Measurements from ENCODE around the gene ATXN7L2. TPM values are rescaled to one million over a fixed set of nuclear protein-coding genes. Genes with fewer than 3 reads are reported as not detected.
A peak's percentile ranks its signal among the peaks of the same experiment; 100 is the strongest.

The ATXN7L2 gene
- total RNA-seq, 1 experiment from 2014 or later: 17.3 TPM

DNA sequence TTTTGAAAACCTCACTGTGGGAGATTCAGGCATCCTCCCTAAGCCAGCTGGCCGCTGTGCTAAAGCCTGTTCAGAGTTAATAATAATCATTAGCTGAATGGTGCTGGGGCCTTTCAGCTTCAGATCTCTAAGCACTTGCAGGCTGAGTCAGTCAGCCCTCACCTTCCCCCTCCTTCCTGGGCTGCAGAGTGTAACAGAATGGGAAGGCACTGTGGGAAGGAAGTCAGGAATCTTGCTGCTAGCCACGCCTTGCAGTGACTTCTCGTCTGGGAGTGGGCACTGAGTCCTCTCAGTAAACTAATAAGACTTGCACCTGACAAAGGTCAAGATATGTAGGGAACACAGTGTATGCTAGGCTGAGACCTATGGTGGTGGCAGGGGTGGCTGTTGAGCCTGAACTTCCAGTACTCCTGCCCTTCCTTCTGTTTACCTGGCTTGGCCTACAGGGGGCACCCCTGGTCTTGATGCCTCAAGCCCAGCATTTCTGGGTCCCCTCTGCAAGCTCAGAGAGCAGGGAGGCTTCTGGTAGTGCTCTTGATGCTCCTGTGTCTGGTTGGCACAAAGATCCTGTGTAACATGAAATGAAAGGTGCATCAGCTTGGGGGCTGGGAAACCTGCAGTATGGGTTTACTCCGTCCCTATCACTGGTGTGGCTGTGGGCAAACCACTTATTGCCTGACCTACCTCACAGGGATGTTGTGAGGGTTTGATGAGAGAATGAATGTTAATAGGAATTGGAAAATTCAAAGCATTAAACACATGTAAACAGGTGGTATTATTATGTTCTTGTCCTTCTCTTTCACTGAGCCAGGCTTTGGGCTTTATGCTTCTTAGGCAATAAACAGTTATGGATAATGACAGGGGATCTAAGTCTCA, 16.2 kb downstream of the ATXN7L2 start:
- no peak overlapping the region for H4K8ac ChIP-seq (replicated peaks; ENCODE audit: insufficient read length, low read depth, low read length)
- H2BK15ac ChIP-seq (ENCODE audit: low read depth, low read length): no peak overlapping the region
- H2BK120ac ChIP-seq (ENCODE audit: low read depth, low read length, poor library complexity, severe bottlenecking): no peak overlapping the region
- TF ChIP-seq, protein P1, sequence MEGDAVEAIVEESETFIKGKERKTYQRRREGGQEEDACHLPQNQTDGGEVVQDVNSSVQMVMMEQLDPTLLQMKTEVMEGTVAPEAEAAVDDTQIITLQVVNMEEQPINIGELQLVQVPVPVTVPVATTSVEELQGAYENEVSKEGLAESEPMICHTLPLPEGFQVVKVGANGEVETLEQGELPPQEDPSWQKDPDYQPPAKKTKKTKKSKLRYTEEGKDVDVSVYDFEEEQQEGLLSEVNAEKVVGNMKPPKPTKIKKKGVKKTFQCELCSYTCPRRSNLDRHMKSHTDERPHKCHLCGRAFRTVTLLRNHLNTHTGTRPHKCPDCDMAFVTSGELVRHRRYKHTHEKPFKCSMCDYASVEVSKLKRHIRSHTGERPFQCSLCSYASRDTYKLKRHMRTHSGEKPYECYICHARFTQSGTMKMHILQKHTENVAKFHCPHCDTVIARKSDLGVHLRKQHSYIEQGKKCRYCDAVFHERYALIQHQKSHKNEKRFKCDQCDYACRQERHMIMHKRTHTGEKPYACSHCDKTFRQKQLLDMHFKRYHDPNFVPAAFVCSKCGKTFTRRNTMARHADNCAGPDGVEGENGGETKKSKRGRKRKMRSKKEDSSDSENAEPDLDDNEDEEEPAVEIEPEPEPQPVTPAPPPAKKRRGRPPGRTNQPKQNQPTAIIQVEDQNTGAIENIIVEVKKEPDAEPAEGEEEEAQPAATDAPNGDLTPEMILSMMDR (conservative IDR thresholded peaks at IDR 0.05): peak; percentile 78
- no peak overlapping the region for H3K4me2 ChIP-seq (ENCODE audit: insufficient read depth, insufficient read length, low read length)
- H3K18ac ChIP-seq (ENCODE audit: insufficient read length, low read depth, low read length): no peak overlapping the region
- no peaks in the 10 kb centered on the region for H3K9me3 Mint-ChIP-seq
- no peak overlapping the region for H3K4ac ChIP-seq (ENCODE audit: low read depth, low read length)
- H3K4me1 Mint-ChIP-seq: peaks cover 17 to 20% of the 10 kb centered on the region in 2 experiments
- no peak overlapping the region for H2AFZ ChIP-seq (ENCODE audit: low read length)
- peaks cover 2% of the 10 kb centered on the region; the same call in 1 of the 2 replicates for H3K4me1 ChIP-seq (ENCODE audit: insufficient read depth, low read length)
- no peak overlapping the region for H3K9ac ChIP-seq (ENCODE audit: extremely low read depth, insufficient read length, low read length)
- H3K23ac ChIP-seq (ENCODE audit: insufficient read length, low read depth, low read length): no peak overlapping the region
- H2BK20ac ChIP-seq (ENCODE audit: low read depth, low read length, poor library complexity, severe bottlenecking): no peak overlapping the region
- no peak overlapping the region for H3T11ph ChIP-seq (ENCODE audit: low read length)
- H3K27me3 ChIP-seq (ENCODE audit: insufficient read depth, low read length): no peaks in the 10 kb centered on the region
- H2AK5ac ChIP-seq (ENCODE audit: insufficient read length, low read length): no peak overlapping the region
- H2BK12ac ChIP-seq (ENCODE audit: insufficient read length, low read depth, low read length): no peak overlapping the region
- no peaks in the 10 kb centered on the region for H3K27me3 Mint-ChIP-seq (ENCODE audit: low read depth)
- no peaks in the 10 kb centered on the region for H3K79me2 ChIP-seq (ENCODE audit: insufficient read depth, low read length)
- no peak overlapping the region for H4K5ac ChIP-seq (ENCODE audit: insufficient read length, low read depth, low read length)
- H3K9me3 ChIP-seq (ENCODE audit: control insufficient read depth, low read depth, low read length): no peaks in the 10 kb centered on the region
- H3K23me2 ChIP-seq (ENCODE audit: insufficient read length, low read depth, low read length, poor library complexity, severe bottlenecking): no peaks in the 10 kb centered on the region
- H4K91ac ChIP-seq (ENCODE audit: insufficient read length, low read depth, low read length): no peak overlapping the region
- H2BK5ac ChIP-seq (ENCODE audit: insufficient read length, low read length): no peak overlapping the region
- H3K36me3 Mint-ChIP-seq (ENCODE audit: insufficient read depth in 1 of 3, low read depth in 3 of 3): peaks cover 0 to 11% (median 5%) of the 10 kb centered on the region in 3 experiments; a peak in 5 of 7 replicates
- no peak overlapping the region for H3K27ac ChIP-seq (ENCODE audit: insufficient read length, low read depth, low read length)
- WGBS (ENCODE audit: extremely low coverage, insufficient read length, low lambda C conversion rate): no CpG with 5 or more reads among the region's 4 CpGs
- no peaks in the 10 kb centered on the region for H4K20me1 ChIP-seq (ENCODE audit: control insufficient read depth, insufficient read depth, insufficient read length)
- H3K79me1 ChIP-seq (ENCODE audit: insufficient read depth, low read depth, low read length, poor library complexity, severe bottlenecking): no peaks in the 10 kb centered on the region
- no peak overlapping the region for H3K14ac ChIP-seq (ENCODE audit: insufficient read depth, low read length)
- peak; percentile 80 for DNase-seq
- peak overlapping the region in 1 of 2 experiments; percentile 20; a peak in 1 of 5 replicates for H3K4me3 Mint-ChIP-seq
- no peak overlapping the region for H3K56ac ChIP-seq (ENCODE audit: insufficient read length, low read depth, low read length)
- peak overlapping the region in 1 of 3 experiments; percentile 62; a peak in 1 of 7 replicates for H3K27ac Mint-ChIP-seq

Data from H9 (cell line).